Liver (tissue), 9 donors: ENCODE data around the gene SLC25A21. TPM values are rescaled to one million over a fixed set of nuclear protein-coding genes. Genes with fewer than 3 reads are reported as not detected.

Experiments
- DNase-seq: peaks from one replicate; pipeline ENCODE4 v3.0.0-alpha.2; 2017; ENCODE audit warnings: low spot score
- H3K27ac ChIP-seq, 2 donors: one replicate each; pipeline ENCODE4 v1.7.0; 2013; ENCODE audit warnings: inconsistent platforms in 2 of 2, low read length in 2 of 2, control low read depth in 1 of 2, low read depth in 1 of 2, mild to moderate bottlenecking in 1 of 2
- H3K27me3 ChIP-seq, 4 donors: one replicate each; pipeline versions ENCODE4 v1.6.1 to v1.7.0; 2013; ENCODE audit warnings: low read length in 3 of 4, inconsistent platforms in 1 of 4, mild to moderate bottlenecking in 1 of 4, moderate library complexity in 1 of 4; ENCODE audit not compliant: control insufficient read depth in 4 of 4, insufficient read depth in 4 of 4
- H3K36me3 ChIP-seq, 4 donors: one replicate each; pipeline versions ENCODE4 v1.6.1 to v1.7.0; 2013; ENCODE audit warnings: low read length in 3 of 4, mild to moderate bottlenecking in 3 of 4, low read depth in 1 of 4, moderate library complexity in 1 of 4; ENCODE audit not compliant: control insufficient read depth in 4 of 4, insufficient read depth in 3 of 4
- H3K4me1 ChIP-seq, 4 donors: one replicate each; pipeline versions ENCODE4 v1.6.1 to v1.7.0; 2013; ENCODE audit warnings: low read length in 3 of 4, mild to moderate bottlenecking in 3 of 4, moderate library complexity in 1 of 4; ENCODE audit not compliant: control insufficient read depth in 4 of 4, insufficient read depth in 4 of 4
- H3K4me3 ChIP-seq, 3 donors: one replicate each; pipeline versions ENCODE4 v1.6.1 to v1.7.0; 2013; ENCODE audit warnings: low read length in 3 of 3, control low read depth in 1 of 3, low read depth in 1 of 3, mild to moderate bottlenecking in 1 of 3
- H3K9ac ChIP-seq, 2 donors: one replicate each; pipeline ENCODE4 v1.7.0; 2013; ENCODE audit warnings: low read length in 2 of 2, mild to moderate bottlenecking in 2 of 2, moderate library complexity in 2 of 2, control low read depth in 1 of 2, low read depth in 1 of 2
- H3K9me3 ChIP-seq, 4 donors: one replicate each; pipeline versions ENCODE4 v1.6.1 to v1.7.0; 2013; ENCODE audit warnings: low read length in 3 of 4; ENCODE audit not compliant: control insufficient read depth in 4 of 4
- ATF3 ChIP-seq: IDR thresholded peaks from 2 replicates; pipeline ENCODE4 v1.6.1; 2016; ENCODE audit warnings: antibody characterized with exemption
- EGR1 ChIP-seq, 2 donors: IDR thresholded peaks; 2 replicates each; pipeline ENCODE4 v1.6.1; 2016 to 2018; ENCODE audit warnings: antibody characterized with exemption in 2 of 2, low read depth in 2 of 2
- FOXA1 ChIP-seq: IDR thresholded peaks from 2 replicates; pipeline ENCODE4 v1.6.1; 2016; ENCODE audit warnings: antibody characterized with exemption
- FOXA2 ChIP-seq: IDR thresholded peaks from 2 replicates; pipeline ENCODE4 v1.6.1; 2016; ENCODE audit warnings: antibody characterized with exemption
- GABPA ChIP-seq, 2 donors: IDR thresholded peaks in 1 of 2; conservative IDR thresholded peaks in 1 of 2; 2 replicates each; pipeline ENCODE4 v1.6.1; 2016; ENCODE audit warnings: antibody characterized with exemption in 2 of 2, mild to moderate bottlenecking in 1 of 2, moderate library complexity in 1 of 2
- HNF4A ChIP-seq, 2 donors: conservative IDR thresholded peaks; 2 replicates each; pipeline ENCODE4 v1.6.1; 2016; ENCODE audit warnings: antibody characterized with exemption in 2 of 2, mild to moderate bottlenecking in 2 of 2
- HNF4G ChIP-seq: IDR thresholded peaks from 2 replicates; pipeline ENCODE4 v1.6.1; 2016; ENCODE audit warnings: antibody characterized with exemption
- JUND ChIP-seq, 2 donors: IDR thresholded peaks; 2 replicates each; pipeline ENCODE4 v1.6.1; 2016; ENCODE audit warnings: antibody characterized with exemption in 2 of 2
- MAX ChIP-seq: IDR thresholded peaks from 2 replicates; pipeline ENCODE4 v1.6.1; 2016; ENCODE audit warnings: antibody characterized with exemption
- NR2F2 ChIP-seq: IDR thresholded peaks from 2 replicates; pipeline ENCODE4 v1.6.1; 2016; ENCODE audit warnings: antibody characterized with exemption
- RAD21 ChIP-seq, 2 donors: IDR thresholded peaks; 2 replicates each; pipeline ENCODE4 v1.6.1; 2016; ENCODE audit warnings: antibody characterized with exemption in 2 of 2, mild to moderate bottlenecking in 2 of 2
- RXRA ChIP-seq, 2 donors: IDR thresholded peaks; 2 replicates each; pipeline ENCODE4 v1.6.1; 2017 to 2018; ENCODE audit warnings: antibody characterized with exemption in 2 of 2, mild to moderate bottlenecking in 1 of 2
- SP1 ChIP-seq: IDR thresholded peaks from 2 replicates; pipeline ENCODE4 v1.6.1; 2018; ENCODE audit warnings: antibody characterized with exemption, mild to moderate bottlenecking
- TAF1 ChIP-seq: conservative IDR thresholded peaks from 2 replicates; pipeline ENCODE4 v1.6.1; 2016; ENCODE audit warnings: antibody characterized with exemption, mild to moderate bottlenecking
- YY1 ChIP-seq: IDR thresholded peaks from 2 replicates; pipeline ENCODE4 v1.6.1; 2016; ENCODE audit warnings: antibody characterized with exemption, mild to moderate bottlenecking
- ZBTB33 ChIP-seq: IDR thresholded peaks from 2 replicates; pipeline ENCODE4 v1.6.1; 2016; ENCODE audit warnings: antibody characterized with exemption
- WGBS: extraction: QIAGEN DNeasy Blood & Tissue Kit; methylation state at CpG from one replicate; pipeline ENCODE4 v1.1.7; 2013; 5-methylcytosine and 5-hydroxymethylcytosine counted together
- polyA plus RNA-seq, 2 donors: library from polyadenylated mRNA; stranded (reverse) in 1 of 2; unstranded in 1 of 2; fragments of 200-250 nt in 1 of 2; fragments of >200 nt in 1 of 2; fragmentation: Nextera tagmentation in 1 of 2; extraction: Ambion mirVana in 1 of 2; gene quantifications; one replicate each; pipeline versions ENCODE4 v1.2.1 to v1.2.3, GENCODE V29; 2013 to 2015
- total RNA-seq, 2 donors: library from RNA; depleted of rRNA; stranded (reverse); fragments of >200 nt; gene quantifications; one replicate each; pipeline ENCODE4 v1.2.3, GENCODE V29; 2014
- TF ChIP-seq, protein P1 (sequence below): fragments of 150-350 bp; IDR thresholded peaks from 2 replicates; pipeline ENCODE4 v1.5.1; 2017; ENCODE audit warnings: improper control_type of control experiment, low read depth, low read length; ENCODE audit not compliant: missing input control
- TF ChIP-seq, protein P2 (sequence below): IDR thresholded peaks from 2 replicates; pipeline ENCODE4 v1.6.1; 2016; ENCODE audit warnings: antibody characterized with exemption, mild to moderate bottlenecking
- donor health status: healthy.
- donor health status: healthy.
- donor health status: healthy.
- donor health status: healthy.
- donor health status: healthy.

Gene SLC25A21
- total and polyA plus RNA-seq, 4 donors, result 0.13 to 24.3 (median 0.23) TPM

- DNase-seq, result no peak
- Histone ChIP-seq H3K4me1 (peaks cover 10 to 31% (median 24%) of the 10 kb centered on the region in 4 donors), H3K9me3 (peaks cover 0 to 5% (median 0%) of the 10 kb centered on the region in 4 donors), H3K4me3 (peak overlapping the region in 1 of 3 donors; percentile 27), H3K27ac (no peak overlapping the region), H3K27me3 (peaks cover 4 to 58% (median 36%) of the 10 kb centered on the region in 4 donors), H3K9ac (no peak overlapping the region), H3K36me3 (no peaks in the 10 kb centered on the region)
- TF ChIP-seq TAF1 (no peak), RAD21 (IDR thresholded peaks at IDR 0.05) (no peak), YY1 (no peak), SP1 (no peak), EGR1 (IDR thresholded peaks at IDR 0.05; ENCODE audit: low read depth in 2 of 2) (no peak), ATF3 (no peak), ZBTB33 (no peak), JUND (IDR thresholded peaks at IDR 0.05) (no peak), NR2F2 (no peak), MAX (no peak), FOXA1 (no peak), HNF4G (no peak), HNF4A (conservative IDR thresholded peaks at IDR 0.05) (no peak), FOXA2 (no peak), GABPA (IDR thresholded peaks at IDR 0.05 in 1 of 2, conservative IDR thresholded peaks at IDR 0.05 in 1 of 2) (no peak), RXRA (IDR thresholded peaks at IDR 0.05) (no peak)
- TF ChIP-seq, protein P1, sequence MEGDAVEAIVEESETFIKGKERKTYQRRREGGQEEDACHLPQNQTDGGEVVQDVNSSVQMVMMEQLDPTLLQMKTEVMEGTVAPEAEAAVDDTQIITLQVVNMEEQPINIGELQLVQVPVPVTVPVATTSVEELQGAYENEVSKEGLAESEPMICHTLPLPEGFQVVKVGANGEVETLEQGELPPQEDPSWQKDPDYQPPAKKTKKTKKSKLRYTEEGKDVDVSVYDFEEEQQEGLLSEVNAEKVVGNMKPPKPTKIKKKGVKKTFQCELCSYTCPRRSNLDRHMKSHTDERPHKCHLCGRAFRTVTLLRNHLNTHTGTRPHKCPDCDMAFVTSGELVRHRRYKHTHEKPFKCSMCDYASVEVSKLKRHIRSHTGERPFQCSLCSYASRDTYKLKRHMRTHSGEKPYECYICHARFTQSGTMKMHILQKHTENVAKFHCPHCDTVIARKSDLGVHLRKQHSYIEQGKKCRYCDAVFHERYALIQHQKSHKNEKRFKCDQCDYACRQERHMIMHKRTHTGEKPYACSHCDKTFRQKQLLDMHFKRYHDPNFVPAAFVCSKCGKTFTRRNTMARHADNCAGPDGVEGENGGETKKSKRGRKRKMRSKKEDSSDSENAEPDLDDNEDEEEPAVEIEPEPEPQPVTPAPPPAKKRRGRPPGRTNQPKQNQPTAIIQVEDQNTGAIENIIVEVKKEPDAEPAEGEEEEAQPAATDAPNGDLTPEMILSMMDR, result no peak
- TF ChIP-seq, protein P2, sequence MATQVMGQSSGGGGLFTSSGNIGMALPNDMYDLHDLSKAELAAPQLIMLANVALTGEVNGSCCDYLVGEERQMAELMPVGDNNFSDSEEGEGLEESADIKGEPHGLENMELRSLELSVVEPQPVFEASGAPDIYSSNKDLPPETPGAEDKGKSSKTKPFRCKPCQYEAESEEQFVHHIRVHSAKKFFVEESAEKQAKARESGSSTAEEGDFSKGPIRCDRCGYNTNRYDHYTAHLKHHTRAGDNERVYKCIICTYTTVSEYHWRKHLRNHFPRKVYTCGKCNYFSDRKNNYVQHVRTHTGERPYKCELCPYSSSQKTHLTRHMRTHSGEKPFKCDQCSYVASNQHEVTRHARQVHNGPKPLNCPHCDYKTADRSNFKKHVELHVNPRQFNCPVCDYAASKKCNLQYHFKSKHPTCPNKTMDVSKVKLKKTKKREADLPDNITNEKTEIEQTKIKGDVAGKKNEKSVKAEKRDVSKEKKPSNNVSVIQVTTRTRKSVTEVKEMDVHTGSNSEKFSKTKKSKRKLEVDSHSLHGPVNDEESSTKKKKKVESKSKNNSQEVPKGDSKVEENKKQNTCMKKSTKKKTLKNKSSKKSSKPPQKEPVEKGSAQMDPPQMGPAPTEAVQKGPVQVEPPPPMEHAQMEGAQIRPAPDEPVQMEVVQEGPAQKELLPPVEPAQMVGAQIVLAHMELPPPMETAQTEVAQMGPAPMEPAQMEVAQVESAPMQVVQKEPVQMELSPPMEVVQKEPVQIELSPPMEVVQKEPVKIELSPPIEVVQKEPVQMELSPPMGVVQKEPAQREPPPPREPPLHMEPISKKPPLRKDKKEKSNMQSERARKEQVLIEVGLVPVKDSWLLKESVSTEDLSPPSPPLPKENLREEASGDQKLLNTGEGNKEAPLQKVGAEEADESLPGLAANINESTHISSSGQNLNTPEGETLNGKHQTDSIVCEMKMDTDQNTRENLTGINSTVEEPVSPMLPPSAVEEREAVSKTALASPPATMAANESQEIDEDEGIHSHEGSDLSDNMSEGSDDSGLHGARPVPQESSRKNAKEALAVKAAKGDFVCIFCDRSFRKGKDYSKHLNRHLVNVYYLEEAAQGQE, result no peak
- whole genome bisulfite sequencing, result 6% methylated on average over 55 of the region's 55 CpGs
These were observed 514.8 kb downstream of the SLC25A21 start for GRCh38 chr14:36657399-36658122.
